ENCODE measurements around the gene ZNF354B. TPM values are rescaled to one million over a fixed set of nuclear protein-coding genes. Genes with fewer than 3 reads are reported as not detected.
A peak's percentile ranks its signal among the peaks of the same experiment; 100 is the strongest.
"Not testable (repeated sequence)": the region's sequence is repeated elsewhere in the genome, so short reads cannot be mapped to it uniquely, and the experiment has no call there.

The ZNF354B gene
- total RNA-seq, 1 experiment from 2014 or later = 8.9 TPM

DNA sequence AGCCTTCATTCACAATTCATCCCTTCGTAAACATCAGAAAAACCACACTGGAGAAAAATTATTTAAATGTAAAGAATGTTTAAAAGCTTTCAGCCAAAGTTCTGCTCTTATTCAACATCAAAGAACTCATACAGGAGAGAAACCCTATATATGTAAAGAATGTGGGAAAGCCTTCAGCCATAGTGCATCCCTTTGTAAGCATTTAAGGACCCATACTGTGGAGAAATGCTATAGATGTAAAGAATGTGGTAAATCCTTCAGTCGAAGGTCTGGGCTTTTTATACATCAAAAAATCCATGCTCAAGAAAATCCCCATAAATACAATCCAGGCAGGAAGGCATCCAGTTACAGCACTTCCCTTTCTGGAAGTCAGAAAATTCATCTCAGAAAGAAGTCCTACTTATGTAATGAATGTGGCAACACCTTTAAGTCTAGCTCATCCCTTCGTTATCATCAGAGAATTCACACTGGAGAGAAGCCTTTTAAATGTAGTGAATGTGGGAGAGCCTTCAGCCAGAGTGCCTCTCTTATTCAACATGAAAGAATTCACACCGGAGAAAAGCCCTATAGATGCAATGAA lies 23.5 kb downstream of the ZNF354B start:
- DNase-seq (ENCODE audit: low read depth) = not testable (repeated sequence)

DNA sequence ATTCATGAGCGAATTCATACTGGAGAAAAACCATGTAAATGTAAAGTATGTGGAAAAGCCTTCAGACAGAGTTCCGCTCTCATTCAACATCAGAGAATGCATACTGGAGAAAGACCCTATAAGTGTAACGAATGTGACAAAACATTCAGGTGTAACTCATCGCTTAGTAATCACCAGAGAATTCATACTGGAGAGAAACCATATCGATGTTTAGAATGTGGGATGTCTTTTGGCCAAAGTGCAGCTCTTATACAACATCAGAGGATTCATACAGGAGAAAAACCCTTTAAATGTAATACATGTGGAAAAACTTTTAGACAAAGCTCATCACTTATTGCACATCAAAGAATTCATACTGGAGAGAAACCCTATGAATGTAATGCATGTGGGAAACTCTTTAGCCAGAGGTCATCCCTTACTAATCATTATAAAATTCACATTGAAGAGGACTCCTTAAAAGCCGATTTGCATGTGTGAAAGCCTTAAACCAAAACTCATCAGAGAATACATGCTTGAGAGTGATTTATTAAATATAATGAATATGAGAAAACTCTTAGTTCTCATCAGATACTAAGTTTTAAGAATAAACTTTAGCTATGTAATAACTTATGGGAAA lies 24.2 kb downstream of the ZNF354B start:
- DNase-seq (ENCODE audit: low read depth) = no peak

DNA sequence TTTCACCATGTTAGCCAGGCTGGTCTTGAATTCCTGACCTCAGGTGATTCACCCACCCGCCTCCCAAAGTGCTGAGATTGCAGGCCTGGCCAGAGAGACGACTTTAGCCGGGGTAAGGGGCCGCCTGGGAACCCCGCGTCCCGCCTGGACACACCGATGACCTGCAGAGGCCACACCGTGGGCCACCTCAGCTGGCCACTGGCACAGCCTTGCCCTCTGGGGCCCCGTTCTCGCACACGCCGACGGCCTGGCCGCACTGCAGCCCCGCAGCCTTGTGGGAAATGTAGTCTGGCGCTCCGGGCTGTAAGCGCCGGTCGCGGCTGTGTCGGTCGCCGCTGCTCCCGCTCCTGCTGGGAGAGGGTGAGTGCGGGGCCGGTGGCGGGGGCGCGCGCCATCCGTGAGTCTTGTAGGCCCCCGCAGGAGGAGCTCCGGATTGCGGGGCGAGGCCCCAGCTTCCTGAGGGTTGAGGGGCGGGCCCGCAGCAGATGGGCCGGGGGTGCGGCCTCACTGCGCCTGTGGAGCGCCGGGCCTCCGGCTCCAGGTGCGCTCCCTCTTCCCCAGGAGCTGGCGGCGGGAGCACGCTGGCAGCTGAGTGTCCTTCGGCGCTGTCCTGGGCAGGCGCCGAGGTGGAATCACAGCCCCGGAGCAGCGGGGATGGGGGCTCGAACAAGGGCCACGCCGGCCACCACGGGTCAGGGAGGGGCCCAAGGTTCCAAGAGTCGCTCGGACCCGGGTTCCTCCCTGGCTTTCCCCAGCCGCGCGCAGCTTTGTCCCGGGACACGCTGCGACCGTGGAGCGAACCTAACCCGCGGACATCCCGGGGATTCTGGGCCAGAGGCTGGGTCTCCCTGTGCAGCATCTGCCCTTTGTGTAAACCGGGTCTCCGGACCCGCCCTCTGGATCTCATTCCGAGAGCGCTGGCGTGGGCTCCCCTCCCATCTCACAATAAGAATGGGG lies 36.1 kb downstream of the ZNF354B start, which contains the start of gene ZFP2:
Gene ZFP2 (plus strand): TSS at position 299 of the 957 bp plus-strand sequence. CDS start 35,401 bp downstream, outside the sequence.
- peak; percentile 77 for DNase-seq (ENCODE audit: low read depth)

DNA sequence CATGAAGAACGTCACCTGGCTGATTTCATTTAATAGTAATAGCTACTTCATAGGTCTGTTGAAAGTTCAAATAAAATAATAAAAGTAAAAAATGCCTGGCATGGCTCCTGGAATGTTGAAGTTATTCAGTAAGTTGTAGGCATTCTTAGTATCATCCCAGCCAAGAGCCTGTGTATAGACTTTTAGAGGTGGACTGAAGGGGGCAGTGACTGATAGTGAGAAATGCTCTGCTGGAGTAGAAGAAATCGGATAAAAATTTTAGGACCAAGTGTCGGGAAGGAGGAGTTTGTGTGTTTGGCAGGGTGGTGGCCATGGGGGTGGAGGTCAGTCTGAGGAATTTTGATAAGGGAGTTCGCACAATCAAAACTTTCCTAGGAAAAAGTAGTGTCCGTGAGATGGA lies 39.5 kb downstream of the ZNF354B start:
- DNase-seq (ENCODE audit: low read depth) = no peak

DNA sequence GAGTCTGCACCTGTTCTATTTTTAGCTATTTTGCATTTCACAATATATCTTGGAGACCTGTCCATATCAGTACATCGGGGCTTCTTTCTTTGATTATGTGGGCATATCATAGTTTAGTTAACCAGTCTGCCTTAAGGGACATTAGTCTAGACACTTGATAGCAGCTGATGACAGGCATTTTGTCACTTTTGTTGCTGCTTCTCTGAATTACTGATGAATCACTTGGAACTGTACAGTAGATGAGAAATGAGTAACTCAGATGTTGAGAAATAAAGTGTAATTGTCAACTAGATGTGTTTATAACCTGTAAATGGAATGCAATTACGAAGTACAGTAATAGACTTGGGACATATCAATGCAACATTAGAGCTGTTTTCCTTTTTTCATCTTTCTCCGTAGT lies 43.1 kb downstream of the ZNF354B start:
- DNase-seq (ENCODE audit: low read depth) = no peak

DNA sequence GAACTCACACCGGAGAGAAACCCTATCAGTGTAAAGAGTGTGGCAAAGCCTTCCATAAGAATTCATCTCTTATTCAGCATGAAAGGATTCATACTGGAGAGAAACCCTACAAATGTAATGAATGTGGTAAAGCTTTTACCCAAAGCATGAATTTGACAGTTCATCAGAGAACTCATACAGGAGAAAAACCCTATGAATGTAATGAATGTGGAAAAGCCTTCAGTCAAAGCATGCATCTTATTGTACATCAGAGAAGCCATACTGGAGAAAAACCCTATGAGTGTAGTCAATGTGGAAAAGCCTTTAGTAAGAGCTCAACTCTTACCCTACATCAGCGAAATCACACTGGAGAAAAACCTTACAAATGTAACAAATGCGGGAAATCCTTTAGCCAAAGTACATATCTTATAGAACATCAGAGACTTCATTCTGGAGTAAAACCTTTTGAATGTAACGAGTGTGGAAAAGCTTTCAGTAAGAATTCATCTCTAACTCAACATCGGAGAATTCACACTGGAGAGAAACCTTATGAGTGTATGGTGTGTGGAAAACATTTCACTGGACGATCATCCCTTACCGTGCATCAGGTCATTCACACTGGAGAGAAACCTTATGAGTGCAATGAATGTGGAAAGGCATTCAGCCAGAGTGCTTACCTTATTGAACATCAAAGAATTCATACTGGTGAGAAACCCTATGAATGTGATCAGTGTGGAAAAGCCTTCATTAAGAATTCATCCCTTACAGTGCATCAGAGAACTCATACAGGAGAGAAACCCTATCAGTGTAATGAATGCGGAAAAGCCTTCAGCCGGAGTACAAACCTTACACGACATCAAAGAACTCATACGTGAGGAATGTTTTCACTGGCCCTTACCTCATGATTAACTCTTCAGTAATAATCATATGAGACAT lies 72.3 kb downstream of the ZNF354B start:
- DNase-seq (ENCODE audit: low read depth) = no peak

Other genes starting within 250 kb of the ZNF354B start
- gene CLK4, start 232.9 kb upstream of the ZNF354B start, total RNA-seq (2014; rRNA removed; shearing (Covaris generic)) = 9.8 and 15.6 TPM in 2 replicates
- gene ZNF354A, start 129.3 kb upstream of the ZNF354B start, total RNA-seq (2014; rRNA removed; shearing (Covaris generic)) = 14.5 and 18.8 TPM in 2 replicates
- gene ZFP2, start 36.0 kb downstream of the ZNF354B start, total RNA-seq (2014; rRNA removed; shearing (Covaris generic)) = 0.11 TPM in 1 of 2 replicates, not detected in the other
- 1.0 and 2.6 TPM in 2 replicates for gene ZNF454, start 81.2 kb downstream of the ZNF354B start, total RNA-seq (2014; rRNA removed; shearing (Covaris generic))
- not detected in 2 replicates for gene GRM6, start 135.4 kb downstream of the ZNF354B start, total RNA-seq (2014; rRNA removed; shearing (Covaris generic))
- gene ZNF879, start 163.9 kb downstream of the ZNF354B start, total RNA-seq (2014; rRNA removed; shearing (Covaris generic)) = 0.92 and 2.0 TPM in 2 replicates
- gene ZNF354C, start 200.4 kb downstream of the ZNF354B start, total RNA-seq (2014; rRNA removed; shearing (Covaris generic)) = 2.7 and 3.7 TPM in 2 replicates